PC-9 (cell line): Measurements from ENCODE around the gene PTPN6.

Source experiments
- EZH2 ChIP-seq: fragments of 200-600 bp; sonication (generic); IDR thresholded peaks from 2 replicates; pipeline ENCODE4 v1.8.0; 2017; ENCODE audit warnings: antibody characterized with exemption, low read depth
- TF ChIP-seq, protein P1 (sequence below): fragments of 200-600 bp; sonication (generic); conservative IDR thresholded peaks from 2 replicates; pipeline ENCODE4 v1.6.1; 2017; ENCODE audit warnings: mixed run types, antibody characterized with exemption, mild to moderate bottlenecking, moderate library complexity

- no peak for TF ChIP-seq EZH2
- TF ChIP-seq, protein P1, sequence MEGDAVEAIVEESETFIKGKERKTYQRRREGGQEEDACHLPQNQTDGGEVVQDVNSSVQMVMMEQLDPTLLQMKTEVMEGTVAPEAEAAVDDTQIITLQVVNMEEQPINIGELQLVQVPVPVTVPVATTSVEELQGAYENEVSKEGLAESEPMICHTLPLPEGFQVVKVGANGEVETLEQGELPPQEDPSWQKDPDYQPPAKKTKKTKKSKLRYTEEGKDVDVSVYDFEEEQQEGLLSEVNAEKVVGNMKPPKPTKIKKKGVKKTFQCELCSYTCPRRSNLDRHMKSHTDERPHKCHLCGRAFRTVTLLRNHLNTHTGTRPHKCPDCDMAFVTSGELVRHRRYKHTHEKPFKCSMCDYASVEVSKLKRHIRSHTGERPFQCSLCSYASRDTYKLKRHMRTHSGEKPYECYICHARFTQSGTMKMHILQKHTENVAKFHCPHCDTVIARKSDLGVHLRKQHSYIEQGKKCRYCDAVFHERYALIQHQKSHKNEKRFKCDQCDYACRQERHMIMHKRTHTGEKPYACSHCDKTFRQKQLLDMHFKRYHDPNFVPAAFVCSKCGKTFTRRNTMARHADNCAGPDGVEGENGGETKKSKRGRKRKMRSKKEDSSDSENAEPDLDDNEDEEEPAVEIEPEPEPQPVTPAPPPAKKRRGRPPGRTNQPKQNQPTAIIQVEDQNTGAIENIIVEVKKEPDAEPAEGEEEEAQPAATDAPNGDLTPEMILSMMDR, result no peak
These were observed 9.4 kb upstream of the PTPN6 start for GRCh38 chr12:6941782-6942181.
